NCI-H2081 (cell line): ENCODE data around the gene SNUPN.

Experiments
- DNase-seq, 2 experiments: peaks; one replicate each; lab custom pipeline; 2025; lab: John Stamatoyannopoulos, UW

The SNUPN gene

GRCh38 chr15:75625542-75626347 lies at the start of gene SNUPN:
TSS of gene SNUPN (minus strand) at chr15:75625725. CDS start at chr15:75621051, 4,674 bp downstream.
- DNase-seq = peak; percentile 92 to 93

DNA sequence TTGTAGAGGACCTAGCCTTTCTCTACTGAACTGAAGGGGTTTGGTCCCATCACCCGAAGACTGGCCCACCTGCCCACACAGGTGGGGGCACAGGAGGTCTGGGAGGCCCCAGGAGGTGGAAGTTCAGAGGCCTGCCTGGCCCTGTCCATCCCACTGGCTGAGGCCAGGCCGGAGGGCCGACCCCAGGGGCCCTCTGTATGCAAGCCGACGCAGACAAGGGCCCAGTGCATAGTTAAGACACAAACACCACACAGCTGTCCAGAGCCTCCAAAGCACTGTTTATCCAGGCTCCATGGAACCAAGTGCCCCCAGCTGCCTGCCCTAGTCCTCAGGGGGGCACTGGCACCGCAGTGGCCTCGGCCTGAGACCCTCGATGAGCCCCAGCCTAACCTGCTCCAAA lies 48.8 kb upstream of the SNUPN start:
- no peak for DNase-seq

DNA sequence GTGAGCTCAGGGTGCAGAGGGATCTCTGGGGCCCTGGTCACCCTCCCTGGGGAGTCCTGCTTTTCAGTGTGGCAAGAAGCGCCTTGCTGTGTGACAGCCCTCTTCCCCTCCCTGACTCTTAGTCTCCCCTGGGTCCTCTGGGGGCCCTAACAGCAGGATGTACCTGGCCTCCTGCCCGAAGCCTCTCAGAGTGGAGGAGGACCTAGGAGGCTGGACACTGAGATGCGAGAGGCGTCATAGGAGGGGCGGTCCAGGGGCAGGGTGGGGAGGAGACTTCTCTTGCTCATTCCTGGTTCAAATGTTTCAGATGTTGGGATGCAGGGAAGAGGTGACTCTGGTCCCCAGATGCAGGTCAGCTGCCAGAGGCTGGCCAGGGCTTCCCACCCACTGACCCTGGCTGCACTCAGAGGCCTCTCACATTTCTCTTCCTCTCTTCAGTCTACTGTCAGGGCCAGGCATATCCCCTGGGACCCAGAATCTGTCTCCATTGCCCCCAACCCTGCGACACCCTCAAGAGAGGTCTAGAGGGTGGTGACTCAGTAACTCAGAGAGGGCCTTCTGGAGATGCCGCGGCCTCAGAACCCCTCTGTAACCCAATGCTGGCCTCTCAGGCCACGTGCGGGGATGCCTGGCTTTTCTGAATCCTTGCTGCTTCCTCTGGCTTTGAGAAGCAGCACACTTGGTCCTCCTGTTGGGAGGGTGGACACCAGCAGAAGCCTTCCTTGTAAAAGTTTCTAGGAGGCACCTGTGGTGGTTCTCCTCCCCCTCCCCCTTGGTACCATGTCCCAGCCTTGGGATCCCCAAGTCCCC lies 48.1 kb upstream of the SNUPN start:
- DNase-seq = no peak

DNA sequence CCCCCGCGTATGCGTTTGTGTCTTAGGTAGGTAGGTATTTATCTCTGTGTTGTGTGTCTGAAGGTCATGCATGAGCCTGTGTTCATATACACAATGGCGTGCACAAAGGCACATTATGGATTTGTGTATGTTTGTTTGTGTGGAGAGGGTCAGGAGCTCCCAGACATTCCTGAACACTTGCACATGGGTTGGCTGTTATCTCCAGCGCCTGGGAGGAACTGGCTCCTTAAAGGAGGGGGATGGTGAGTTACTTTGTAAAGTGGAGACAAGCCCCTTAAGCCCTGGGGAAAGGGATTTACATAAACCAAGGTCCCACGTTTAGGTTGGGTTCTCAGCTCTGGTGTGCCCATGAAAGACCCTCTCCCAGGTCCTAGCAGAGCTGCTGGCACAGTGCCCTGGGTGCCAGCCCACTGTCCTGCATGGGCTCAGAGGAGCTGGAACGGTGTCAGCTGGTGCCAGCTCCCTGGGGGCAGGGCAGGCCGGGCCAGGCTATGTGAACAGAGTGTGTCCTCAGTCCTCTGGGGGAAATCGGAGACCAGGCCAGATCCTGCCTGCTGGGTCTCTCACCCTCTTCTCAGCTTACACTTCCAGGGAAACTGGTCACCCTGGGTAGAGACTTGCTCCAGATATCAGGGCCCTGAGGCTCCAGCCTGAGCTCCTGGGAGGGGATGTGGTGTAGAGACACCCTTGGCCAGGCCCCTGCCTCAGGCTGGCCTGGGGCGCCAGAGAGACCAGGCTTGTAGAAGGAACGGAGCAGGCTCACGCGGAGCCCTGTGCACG lies 47.3 kb upstream of the SNUPN start:
- no peak for DNase-seq

DNA sequence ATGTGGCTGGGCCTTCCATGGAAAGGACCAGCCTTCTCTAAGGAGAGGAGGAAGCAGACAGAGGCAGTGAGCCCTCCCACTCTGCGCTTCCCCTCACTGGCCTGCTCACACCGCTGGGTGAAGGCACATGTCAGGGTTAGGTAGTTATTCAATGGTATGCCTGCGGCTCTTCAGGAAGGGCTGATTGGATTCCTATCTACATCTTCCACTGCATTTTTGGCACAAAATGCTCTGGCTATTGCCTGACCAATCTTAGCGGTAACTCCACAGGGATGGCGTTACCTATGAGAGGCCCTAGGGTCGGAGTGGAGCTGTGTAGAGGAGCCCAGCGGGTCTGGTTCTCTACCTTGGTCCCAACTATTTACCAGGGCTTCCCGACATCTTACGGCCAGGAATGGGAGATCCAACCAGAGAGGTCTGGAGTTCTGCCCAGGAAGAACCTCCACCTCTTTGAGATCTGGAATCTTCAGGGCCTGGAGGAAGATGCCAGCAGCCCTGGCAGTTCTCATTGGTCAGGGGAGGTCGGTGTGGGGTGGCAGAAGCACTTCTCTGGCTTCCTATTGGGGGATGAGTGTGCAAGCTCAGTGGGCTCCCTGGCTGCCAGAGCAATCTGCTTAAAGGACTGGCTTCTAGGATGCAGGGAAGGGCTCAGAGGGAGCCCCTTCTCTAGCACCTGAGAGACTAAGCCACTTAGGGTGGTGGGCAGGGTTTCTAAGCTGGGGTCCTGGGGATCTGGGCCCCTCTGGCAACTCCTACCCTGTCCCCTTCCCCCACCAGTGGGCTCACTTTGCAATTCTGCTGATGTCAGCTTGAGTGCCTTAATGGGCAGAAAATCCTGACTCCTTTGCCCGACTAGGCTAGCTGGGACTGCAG lies 46.4 kb upstream of the SNUPN start:
- DNase-seq = no peak

- no peak for DNase-seq
Observed at GRCh38 chr15:75669879-75670212, 44.3 kb upstream of the SNUPN start.

DNA sequence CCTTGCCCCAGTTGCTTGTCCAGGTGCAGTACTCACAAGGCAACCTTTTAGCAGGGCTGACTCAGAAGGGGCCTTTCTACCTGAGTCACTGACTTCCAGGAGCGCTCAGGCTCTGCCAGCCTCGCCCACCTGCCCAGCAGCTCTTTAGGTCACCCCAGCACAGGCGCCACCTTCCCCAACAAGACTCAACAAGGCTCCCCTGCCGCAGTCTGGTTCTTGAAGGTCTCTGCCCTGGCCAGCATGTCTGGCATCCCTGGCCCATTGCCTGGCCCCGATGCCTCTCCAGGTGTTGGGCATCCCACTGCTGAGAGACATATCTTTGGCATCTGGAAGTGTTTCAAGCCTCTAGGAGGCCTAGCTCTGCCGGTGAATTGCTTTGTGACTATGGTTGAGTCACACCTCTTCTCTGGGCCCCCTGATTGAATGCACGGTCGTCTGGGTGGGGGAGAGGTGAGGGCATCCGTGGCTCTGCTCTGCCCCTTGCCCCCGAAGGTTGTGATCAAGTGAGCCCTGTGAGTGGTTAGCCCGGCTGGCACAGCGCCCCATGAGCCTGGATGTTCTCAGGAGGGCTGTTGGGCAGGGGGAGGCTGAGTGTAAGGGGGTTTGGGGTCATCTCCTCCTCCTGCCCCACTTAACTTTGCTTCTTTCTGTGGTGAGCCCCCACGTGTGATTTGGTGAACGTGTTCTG lies 43.8 kb upstream of the SNUPN start:
- DNase-seq = no peak

- DNase-seq = no peak
Observed at GRCh38 chr15:75666823-75667501, 41.4 kb upstream of the SNUPN start.

DNA sequence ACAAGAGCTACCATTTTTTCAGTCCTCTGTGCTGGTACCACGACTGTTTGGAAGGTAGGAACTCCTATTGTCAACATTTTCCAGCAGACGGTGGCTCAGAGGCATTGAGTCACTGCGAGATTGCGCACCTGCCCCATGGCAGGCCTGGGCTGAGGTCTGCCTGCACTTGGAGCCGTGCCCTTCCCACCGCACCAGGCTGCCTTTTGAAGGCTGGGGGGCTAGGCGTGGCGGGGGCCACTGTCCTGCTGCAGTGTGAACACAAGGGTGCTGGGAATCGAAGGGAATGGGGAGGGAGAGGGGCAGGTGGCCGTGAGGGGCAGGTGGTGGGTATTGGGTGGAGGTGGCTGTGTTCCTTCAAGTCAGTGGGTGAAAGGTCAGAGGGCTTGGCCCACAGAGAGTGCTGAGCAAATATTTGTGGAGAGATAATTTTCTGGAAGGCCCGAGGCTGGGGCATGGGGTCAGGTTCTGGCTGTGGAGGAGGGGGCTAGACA lies 38.5 kb upstream of the SNUPN start:
- no peak for DNase-seq

DNA sequence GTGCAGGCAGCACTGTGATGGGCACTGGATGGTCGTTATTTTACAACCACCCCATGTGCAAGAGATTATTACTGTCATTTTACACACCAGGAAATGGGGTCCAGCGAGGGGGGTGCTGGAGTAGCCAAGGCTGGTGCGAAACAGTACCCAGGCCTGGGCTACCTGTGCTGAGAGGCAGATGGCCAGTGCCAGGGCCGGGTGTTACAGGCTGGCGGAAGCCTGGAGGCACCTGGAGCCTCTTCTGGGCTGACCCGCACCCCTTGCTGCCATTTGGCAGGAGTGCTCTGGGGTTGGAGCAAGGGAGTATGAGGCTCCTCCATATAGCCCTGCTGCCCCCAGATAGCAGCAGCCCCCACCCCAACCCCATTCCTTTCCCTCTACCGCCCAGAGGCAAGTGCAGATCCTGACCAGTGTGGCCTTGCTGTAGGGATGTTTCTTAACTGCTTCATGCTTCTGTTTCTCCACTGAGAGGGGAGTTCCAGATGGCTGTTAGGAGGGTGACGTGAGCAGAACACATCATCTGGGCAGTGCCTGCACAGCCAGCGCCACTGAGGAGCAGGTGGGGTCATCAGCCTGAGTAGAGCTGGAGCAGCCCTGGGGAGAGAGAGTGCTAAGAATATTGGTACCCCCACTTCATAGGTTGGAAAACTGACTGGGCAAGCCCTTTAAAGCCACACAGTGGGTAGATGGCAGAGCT lies 37.4 kb upstream of the SNUPN start:
- no peak for DNase-seq

DNA sequence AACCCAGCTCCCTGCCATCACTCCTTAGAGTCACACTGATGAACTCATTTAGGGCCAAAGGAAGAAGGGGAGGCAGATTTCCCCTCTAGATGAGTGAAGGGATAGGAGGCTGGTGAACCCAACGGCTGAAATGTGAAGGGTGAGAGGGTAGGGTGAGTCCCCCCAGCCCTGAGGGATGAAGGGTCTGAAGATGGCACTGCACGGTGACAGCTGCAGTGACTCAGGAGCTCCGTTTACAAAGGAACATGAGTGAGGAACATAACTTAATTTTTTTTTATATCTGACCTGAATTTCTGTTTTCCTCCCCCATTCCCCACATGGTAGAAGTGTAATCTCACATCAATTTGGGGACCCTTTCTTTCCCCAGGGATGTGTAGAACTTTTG lies 36.2 kb upstream of the SNUPN start:
- no peak for DNase-seq

DNA sequence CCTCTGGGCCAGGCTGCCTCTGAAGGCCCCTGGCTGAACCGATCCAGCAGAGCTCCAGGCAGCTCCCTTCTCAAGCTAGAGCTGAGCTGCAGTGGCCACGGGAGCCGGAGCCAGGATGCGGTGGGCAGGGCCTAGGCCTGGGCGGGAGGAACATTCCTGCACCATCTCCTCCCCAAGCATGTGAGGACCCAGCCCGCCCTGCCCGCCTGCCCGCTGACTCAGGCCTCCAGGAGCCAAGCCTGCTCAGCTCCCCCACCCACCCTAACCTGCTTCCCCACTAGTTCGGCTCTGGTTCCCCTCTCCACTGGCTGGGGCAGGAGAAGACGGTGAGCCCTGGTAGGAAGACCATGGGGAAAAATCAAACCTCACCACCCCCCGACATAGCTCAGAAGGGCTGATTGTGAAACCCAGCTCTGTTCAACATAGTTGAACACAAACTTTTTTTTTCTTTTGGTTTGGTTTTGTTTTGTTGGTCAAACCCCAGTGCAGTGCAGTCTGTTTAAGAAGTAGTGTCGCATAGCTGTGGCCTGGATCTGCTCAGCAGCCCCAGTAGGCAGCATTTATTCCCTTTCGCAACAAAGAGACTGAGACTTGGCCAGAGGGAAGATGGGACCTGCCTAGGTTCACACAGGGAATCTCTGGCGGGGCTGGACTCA lies 35.7 kb upstream of the SNUPN start:
- no peak for DNase-seq

GRCh38 chr15:75659928-75660645 lies 34.6 kb upstream of the SNUPN start:
- DNase-seq = no peak

- DNase-seq = no peak
Observed at GRCh38 chr15:75659141-75659771, 33.7 kb upstream of the SNUPN start.

DNA sequence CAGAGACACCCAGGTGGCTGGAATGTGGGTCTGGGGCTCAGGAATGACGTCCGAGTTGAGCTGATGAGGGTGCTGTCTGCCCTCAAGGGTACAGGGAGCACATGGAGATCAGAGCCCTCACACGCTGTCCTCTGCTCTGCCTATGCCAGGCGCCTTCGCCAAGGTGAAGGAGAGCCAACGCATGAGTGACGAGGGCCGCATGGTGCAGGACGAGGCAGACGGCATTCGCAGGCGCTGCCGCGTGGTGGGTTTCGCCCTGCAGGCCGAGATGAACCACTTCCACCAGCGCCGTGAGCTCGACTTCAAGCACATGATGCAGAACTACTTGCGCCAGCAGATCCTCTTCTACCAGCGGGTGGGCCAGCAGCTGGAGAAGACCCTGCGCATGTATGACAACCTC lies 31.3 kb upstream of the SNUPN start:
- no peak for DNase-seq

- DNase-seq = no peak
Observed at GRCh38 chr15:75656331-75656730, 30.8 kb upstream of the SNUPN start.

DNA sequence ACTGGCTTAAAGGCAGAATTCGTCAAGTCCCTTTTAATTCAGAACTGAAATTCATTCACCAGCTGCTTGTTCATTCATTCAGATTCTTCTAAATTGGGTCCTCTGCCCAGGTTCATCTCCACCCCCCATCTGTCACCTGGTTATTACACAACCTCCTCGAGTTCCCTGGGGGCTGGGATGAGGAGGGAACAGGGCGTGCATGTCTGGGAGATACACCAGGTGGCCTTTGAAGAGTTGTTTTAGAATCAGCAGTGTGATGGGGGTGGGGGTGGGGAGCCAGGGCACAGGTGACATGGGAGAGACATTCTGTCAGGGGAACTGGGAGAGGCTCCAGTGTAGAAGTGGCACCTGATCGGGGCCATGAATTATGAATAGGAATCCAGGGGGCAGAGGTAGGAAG lies 30.4 kb upstream of the SNUPN start:
- DNase-seq = no peak
